Measurements from ENCODE around the gene POU4F2.
"Not testable (repeated sequence)": the region's sequence is repeated elsewhere in the genome, so short reads cannot be mapped to it uniquely, and the experiment has no call there.

POU4F2 gene

GRCh38 chr4:146655521-146655856, 16.8 kb downstream of the POU4F2 start:
- no peak for DNase-seq

- DNase-seq, result peak; percentile 10
Measured at GRCh38 chr4:146661367-146661766, 22.7 kb downstream of the POU4F2 start.

- not testable (repeated sequence) for DNase-seq
Measured at GRCh38 chr4:146663968-146664311, 25.2 kb downstream of the POU4F2 start.

GRCh38 chr4:146674829-146675570, 36.3 kb downstream of the POU4F2 start:
- no peak for DNase-seq
